HL-60 (cell line): ENCODE measurements around the gene MAP6.

ENCODE experiments used
- CTCF ChIP-seq: IDR thresholded peaks from one replicate; pipeline ENCODE4 v1.5.1; 2011; ENCODE audit warnings: low read length, control low read depth, inconsistent platforms; ENCODE audit not compliant: insufficient read depth
- GABPA ChIP-seq: IDR thresholded peaks from 2 replicates; pipeline ENCODE4 v1.6.1; 2012; ENCODE audit warnings: low read depth
- POLR2AphosphoS5 ChIP-seq: IDR thresholded peaks from 2 replicates; pipeline ENCODE4 v1.6.1; 2012; ENCODE audit warnings: low read depth

DNA sequence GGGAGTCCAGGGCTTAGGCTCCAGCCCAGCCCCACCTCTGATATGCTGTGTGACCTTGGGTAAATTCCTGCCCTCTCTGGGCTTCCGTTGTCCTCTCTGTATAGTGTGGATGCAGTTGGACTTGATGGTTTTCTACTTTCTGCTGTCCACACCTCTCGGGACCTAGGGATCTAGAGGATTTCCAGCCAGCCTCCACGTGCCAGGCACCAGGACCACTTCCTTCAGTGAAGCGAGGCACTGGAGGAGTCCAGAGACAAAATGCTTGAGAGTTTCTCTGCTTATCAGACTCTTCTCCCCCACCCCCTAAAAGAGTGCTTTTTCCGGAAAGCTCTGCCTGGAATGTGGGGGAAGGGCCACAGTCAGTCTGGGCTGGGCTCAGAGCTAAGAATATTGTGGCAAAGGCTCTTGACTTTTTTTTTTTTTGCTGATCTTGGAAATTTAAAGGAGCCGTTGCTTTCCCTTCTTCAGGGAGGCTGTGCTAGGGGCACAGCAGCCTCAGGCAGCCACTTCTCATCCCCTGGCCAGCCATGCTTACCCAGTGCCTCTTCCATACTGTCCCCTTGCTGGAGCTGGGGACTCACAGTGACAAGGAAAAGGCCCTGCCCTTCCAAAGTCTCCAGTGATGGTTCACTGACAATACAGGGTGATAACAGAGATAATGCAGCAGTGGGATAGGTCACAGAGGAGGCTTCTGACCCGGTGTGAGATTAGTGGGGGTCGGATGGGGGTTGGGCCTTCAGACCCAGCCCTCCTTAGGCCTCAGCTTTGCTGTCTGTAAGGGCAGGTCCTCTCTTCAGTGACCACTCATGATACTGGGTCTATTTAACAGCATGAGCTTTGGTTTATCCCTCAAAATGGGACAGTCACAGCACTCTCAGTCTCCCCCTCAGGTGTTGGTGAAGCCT lies 109.6 kb downstream of the MAP6 start:
- no peak for TF ChIP-seq CTCF
- no peak for TF ChIP-seq POLR2AphosphoS5
- TF ChIP-seq GABPA, result no peak
